Superior temporal gyrus (tissue), 1 donor: Measurements from ENCODE around the gene TMEM40.
A peak's percentile ranks its signal among the peaks of the same experiment; 100 is the strongest.
"Not testable (repeated sequence)": the region's sequence is repeated elsewhere in the genome, so short reads cannot be mapped to it uniquely, and the experiment has no call there.

ENCODE experiments used
- DNase-seq: peaks from one replicate; pipeline ENCODE4 v3.0.0-alpha.2; 2016; ENCODE audit errors: extremely low spot score

Gene TMEM40, protein sequence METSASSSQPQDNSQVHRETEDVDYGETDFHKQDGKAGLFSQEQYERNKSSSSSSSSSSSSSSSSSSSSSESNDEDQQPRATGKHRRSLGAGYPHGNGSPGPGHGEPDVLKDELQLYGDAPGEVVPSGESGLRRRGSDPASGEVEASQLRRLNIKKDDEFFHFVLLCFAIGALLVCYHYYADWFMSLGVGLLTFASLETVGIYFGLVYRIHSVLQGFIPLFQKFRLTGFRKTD

GRCh38 chr3:12759097-12759679, at the start of gene TMEM40:
TSS of gene TMEM40 (minus strand) at chr3:12759259. CDS start at chr3:12749832, 9,427 bp downstream.
- no peak for DNase-seq

DNA sequence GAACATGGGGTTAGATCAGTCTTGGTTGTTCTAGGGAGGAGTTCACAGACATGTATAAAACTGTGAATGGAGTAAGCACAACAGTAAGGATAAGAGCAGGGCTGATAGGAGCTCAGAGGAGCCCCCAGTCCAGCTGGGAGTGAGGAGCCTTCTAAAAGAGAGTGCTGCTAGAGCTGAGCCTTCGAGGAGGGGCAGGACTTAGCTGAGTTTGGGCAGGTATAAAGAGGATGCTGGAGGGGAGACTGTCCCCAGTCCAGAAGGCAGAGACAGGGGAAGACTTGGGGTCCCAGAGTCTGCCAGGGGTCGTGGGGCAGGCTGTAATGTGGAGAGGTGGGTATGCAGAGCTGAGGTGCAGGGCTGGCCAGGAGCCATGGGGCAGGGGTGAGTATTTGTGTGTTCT, 49.5 kb upstream of the TMEM40 start:
- no peak for DNase-seq

DNA sequence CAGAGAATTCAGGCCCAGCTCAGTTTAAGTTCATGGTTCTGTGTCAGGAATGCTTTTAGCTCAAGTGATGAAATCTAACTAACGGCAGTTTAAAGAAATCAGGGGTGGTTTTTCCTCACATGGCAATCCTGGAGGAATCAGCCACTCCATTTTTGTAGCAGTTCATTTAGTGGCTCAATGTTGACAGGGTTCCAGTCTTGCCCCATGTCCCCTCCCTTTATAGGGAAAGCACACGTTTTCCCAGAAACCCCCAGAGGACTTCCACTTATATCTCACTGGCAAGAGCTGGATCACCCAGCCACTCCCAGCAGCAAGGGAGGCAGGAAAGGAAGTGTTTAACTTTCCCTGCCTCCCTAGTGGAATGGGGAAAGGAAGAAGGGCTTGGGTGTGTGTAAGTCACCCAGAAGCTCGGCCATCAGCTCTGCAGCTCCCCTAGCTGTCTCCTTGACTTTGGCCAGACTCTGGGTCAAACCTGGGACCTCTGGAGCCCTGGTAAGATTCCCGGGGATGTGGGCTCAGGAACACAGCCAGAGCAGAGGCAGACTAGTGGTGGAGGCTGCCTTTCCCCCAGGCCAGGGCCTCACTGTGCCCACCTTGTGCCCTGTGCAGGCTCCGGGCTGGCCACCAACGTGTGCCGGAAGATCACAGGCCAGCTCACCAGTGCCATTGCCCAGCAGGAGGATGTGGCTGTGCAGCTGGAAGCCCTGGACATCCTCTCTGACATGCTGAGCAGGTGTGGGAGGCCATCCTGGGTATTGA, 48.7 kb upstream of the TMEM40 start:
- no peak for DNase-seq

- DNase-seq: no peak
Measured at GRCh38 chr3:12807066-12807465, 48.0 kb upstream of the TMEM40 start.

DNA sequence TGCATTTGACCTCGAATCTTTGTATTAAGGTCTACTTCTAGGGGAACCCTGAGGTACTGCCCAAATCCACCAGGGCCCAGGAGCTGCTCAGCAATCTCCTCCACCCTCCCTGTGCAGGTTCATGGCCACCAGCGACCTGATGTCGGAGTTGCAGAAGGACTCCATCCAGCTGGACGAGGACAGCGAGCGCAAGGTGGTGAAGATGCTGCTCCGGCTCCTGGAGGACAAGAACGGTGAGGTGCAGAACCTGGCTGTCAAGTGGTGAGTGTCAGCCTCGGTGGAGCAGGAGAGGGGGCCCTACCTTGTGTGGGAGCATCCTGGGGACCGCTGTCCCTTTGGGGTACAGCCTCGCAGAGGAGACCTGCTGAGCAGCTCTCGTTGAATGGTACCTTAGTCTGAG, 44.3 kb upstream of the TMEM40 start:
- DNase-seq: no peak

DNA sequence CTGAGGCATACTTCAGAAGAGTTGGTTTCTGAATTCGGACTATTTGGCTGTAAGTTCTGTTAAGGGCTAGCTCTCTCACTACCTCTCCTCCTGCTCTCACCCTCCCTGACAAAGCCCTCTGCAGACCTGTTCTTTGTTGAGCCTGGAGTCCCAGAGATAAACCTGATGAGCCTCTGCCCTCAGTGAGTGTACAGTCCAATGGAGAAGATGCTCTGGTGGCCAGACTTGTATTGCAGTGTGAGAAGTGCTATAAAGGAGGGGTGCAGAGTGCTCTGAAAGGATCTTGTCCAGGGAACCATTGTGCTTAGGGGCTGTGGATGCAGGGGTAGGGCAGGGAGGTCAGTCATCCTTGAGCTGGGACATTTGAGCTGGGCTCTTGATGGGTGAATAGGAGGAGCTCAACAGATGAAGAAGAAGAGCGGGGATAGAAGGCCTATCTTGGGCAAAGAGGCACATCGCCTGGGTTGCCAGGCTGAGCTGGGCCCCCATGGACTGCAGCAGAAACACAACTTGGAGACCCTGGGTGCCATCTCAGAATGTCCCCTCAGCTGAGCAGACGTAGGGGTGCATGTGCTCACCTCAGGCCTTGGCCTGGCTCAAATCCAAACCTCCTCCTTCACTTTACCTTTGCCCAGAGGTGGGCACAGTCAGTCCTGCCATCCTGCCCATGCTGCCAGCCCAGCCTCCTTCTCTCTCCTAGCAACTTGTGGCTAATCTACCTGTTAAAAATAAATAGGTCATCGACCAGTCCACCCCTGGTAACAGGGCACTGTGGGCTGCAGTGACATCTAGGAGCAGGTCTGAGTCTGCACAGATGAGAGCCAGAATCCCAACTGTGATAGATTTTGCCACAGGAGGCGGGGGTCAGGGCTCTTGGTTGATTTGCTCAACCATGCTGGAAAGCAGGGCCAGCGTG, 40.7 kb upstream of the TMEM40 start:
- DNase-seq: no peak

DNA sequence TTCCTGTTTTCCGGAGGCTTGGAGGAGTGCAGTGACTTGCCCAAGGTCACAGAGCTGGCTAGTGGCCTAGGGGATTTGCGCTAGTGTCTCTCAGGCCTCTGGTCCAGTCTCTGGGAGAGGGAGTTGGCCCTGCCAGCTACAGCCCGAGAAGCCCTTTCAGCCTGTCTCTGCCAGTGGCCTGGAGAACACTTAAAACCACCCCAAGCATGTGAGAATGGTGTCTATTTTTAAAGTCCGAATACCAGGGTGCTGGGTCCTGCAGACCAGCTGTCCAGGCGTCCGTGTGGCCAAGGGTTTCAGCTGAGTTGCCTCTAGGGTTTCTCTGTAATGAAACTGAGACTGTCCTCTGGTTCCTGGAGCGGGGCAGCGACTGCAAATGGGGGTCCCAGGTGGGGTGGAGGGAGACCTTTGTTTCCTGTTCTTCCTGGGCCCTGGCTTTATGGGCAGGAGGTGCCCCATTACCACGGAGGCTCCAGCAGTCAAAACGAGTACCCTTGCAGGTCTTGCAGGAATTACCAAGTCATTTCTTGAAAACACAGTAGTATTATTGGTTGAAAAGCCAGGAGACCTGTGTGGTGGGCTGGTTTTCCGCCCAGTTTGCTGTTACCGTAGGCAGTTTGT, 39.6 kb upstream of the TMEM40 start:
- no peak for DNase-seq

GRCh38 chr3:12797892-12798558, 39.0 kb upstream of the TMEM40 start:
- no peak for DNase-seq

GRCh38 chr3:12797124-12797891, 38.2 kb upstream of the TMEM40 start:
- DNase-seq: no peak

DNA sequence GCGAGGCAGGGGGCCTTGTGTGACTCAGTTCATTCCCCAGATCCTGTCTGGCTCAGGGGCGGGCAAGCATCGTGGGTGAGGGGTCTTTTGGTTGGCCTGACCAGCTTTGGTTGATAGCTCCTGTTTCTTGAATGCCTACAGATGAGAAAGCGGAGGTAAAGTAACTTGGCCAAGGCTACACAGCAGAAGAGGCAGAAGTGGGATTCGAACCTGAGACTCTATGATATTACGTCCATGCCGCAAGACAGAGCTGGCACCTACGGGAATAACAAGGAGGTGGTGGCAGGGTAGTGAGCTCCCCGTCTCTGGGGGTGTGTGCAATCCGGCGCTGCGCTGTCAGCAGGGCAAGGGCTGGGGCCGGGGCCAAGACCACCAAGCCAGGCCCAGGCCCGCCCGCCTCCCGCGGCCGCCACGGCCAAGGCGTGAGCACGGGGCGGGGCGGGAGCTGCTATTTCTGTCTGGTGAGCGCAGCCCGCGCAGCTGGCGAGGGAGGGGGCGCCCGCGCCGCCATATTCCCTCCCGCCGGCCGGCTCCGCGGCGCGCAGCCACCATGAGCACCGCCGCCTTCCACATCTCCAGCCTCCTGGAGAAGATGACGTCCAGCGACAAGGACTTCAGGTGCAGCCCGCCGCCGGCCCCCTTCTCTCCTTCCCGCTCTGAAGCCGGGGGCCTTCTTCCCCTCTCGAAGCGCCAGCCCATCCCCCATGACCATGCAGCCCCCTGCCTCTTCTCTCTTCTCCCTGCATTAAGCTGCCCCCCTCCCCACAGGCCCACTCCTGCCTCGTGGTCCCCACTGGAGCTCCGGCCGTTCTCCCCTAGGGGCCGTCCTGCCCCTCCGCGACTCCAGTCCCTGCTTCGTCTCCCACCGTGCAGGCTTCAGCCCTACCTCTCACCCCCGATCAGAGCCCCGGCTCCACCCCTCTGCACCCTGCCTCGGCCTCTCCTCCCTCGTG, 37.4 kb upstream of the TMEM40 start, which contains the start of gene CAND2:
CAND2 (plus strand) TSS at position 510 of the 953 bp plus-strand sequence; CDS start at position 551, 41 bp downstream.
- peak; percentile 59 for DNase-seq

DNA sequence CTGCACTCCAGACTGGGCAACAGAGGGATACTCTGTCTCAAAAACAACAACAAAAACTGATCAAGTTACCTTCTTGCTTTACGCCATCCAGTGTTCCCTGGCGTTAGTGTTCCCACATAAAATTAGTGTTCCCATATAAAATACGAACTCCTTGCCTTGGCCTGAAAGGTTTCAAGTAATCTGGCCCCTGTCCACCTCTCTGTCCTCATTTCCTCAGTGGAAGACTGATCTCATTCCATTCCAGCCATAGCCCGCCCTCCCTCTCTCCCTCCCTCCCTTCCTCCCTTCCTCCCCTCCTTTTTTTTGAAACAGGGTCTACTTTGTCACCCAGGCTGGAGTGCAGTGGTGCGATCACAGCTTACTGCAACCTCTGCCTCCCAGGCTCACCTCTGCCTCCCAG, 34.6 kb upstream of the TMEM40 start:
- no peak for DNase-seq

- DNase-seq: no peak
Measured at GRCh38 chr3:12791430-12791829, 32.4 kb upstream of the TMEM40 start.

DNA sequence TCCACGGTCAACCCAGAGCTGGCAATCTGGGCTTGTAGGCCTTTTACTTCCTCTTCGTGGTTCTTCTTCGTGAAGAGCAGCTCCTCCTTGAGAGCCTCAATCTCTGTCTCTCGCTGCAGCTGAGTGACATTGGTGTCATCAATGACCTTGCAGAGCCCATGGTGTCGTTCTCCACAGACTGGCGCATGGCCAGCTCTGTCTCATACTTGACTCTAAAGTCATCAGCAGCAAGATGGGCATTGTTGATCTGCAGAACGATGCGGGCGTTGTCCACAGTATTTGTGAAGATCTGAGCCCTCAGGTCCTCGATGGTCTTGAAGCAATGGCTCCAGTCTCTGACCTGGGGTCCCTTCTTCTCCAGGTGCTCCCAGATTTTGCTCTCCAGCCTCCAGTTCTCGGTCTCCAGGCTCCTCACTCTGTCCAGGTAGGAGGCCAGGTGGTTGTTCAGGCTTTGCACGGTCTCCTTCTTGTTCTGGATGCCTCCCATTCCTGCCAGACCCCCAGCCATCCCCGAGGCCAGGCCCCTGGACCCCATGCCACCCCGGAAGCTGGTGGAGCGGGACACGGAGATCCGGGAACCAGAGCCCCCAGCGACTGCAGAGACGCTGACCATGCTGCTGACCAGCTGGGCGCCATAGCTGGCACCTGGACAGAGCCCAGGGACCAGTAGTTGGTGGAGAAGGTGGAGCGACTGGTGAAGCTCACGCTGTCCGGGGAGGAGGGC, 29.1 kb upstream of the TMEM40 start:
- not testable (repeated sequence) for DNase-seq

DNA sequence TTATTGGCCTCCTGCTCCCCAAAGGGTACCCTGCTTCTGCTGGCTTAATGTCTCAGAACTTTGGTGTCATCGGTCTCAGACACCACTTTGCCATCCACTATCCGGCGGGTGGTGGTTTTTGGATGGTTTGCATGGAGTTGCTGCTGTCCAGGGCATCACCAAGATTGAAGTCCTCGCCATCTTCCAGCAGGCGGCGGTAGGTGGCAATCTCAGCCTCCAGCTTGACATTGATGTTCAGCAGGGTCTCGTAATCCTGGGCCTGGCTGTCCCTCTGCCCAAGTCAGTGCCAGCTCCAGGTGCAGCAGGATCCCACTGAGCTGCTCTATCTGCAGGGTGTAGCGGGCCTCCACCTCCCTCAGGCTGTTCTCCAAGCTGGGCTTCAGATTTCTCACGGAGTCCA, 28.3 kb upstream of the TMEM40 start:
- peak; percentile 58 for DNase-seq

DNA sequence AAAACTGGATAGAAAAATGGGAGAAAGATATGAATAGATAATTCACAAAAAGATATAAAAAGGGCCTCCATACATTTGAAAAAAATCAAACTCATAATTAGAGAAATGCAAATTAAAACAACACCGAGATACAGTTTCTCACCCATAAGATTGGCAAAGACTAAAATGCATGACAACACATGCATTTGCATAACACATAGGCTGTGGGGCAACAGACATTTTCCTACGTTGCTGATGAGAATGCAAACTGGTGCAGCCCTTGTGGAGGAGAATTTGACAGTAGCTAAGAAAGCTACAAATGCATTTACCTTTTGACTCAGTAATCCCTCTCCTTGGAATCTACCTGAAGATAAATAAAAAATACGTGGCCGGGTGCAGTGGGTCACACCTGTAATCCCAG, 26.0 kb upstream of the TMEM40 start:
- DNase-seq: peak; percentile 17

DNA sequence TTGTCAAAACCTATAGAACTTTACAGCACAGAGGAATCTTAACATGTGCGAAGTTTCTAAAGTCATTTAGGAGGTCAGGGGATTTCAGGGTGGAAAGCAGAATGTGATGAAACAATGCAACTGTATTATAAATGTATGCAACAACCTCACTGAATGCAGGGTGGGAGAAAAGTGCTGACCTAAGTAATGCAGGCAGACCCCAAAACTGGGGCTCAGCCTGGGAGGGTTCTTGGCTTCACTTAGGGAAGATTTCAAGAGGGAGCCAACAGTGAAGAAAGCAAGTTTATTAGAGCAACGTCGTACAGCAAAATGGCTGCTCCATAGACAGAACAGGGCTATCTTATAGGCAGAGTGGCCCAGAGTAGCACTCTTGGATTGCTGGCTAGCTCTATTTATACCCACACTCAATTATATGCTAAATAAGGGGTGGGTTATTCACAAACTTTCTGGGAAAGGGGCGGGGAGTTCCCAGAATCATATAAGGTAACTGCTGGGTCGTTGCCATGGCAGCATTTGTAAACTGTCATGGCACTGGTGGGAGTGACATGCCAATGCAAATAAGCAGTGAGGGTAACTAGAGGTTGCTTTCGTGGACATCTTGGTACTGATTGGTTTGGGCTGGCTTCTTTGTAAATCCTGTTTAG, 23.2 kb upstream of the TMEM40 start:
- DNase-seq: no peak

- no peak for DNase-seq
Measured at GRCh38 chr3:12780751-12781150, 21.7 kb upstream of the TMEM40 start.

- no peak for DNase-seq
Measured at GRCh38 chr3:12777171-12777570, 18.1 kb upstream of the TMEM40 start.
